ENCODE results near the gene NPB. TPM values are rescaled to one million over a fixed set of nuclear protein-coding genes. Genes with fewer than 3 reads are reported as not detected.

NPB gene
- total and polyA plus RNA-seq, 12 donors: 0.07 to 2.5 (median 0.35) TPM; not detected in 4

DNA sequence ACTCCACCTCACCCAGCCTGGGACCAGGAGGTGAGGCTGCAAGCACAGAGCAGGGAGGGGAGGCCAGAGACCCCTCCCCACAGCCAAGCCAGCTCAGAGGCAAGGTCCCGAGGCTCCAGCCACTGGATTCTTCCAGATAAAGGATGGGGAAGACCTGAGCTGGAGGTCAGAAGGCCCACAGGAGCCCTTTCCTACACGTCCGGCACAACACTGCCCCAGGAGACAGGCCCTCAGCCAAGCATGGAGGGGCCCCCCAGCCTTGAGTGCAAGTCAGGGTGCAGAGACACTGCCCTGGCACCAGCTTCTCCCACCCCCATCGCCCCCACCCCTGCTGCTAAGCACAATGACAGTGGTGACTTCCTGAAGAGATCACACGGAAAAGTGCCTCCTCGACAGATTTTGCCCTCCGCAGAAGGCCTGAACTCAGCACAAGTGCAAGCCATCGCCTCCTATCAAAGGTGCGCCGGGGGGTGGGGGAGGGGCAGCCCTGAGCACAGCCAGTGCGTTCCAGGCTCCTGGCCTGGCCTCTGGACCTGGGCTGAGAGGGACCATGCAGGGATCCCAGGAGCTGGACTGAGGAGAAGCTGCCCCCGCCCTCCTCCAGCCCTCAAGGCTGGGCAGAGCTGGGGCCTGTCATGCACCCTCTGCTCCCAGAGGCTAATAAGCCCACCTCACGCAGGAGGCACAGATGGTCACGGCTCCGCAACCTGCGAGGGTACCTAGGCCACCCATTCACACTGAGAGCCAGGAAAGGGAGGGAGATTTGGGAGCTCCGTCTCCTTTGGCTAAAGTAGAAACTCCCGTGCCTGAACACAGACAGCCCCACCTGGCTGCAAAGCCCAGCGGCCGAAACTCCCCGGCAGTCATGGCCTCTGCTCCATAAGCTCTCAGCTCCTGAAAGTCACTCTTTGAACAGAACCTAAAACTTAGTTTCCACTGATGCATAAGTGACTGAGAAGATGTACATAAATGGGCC is 22.8 kb downstream of the NPB start:
- intact Hi-C loops (cut with DNase I): no loop called here
- Histone ChIP-seq H3K4me3 (no peak overlapping the region), H3K27ac (peak overlapping the region; percentile 21 to 85 (median 63)), H3K4me1 (replicated peaks in 1 of 2) (peaks cover 39 to 53% of the 10 kb centered on the region in 2 donors), H3K36me3 (replicated peaks in 1 of 2) (peaks cover 0 to 17% of the 10 kb centered on the region in 2 donors), H3K27me3 (no peaks in the 10 kb centered on the region), H3K9me3 (replicated peaks in 1 of 3) (no peaks in the 10 kb centered on the region)
- 53 to 75% (median 66%) methylated on average over 3 to 21 of the region's 21 CpGs for WGBS, 4 donors
- DNase-seq: peak in 1 of 7 donors; percentile 23
- TF ChIP-seq POLR2A (IDR thresholded peaks at IDR 0.05): no peak
- TF ChIP-seq, protein P1, sequence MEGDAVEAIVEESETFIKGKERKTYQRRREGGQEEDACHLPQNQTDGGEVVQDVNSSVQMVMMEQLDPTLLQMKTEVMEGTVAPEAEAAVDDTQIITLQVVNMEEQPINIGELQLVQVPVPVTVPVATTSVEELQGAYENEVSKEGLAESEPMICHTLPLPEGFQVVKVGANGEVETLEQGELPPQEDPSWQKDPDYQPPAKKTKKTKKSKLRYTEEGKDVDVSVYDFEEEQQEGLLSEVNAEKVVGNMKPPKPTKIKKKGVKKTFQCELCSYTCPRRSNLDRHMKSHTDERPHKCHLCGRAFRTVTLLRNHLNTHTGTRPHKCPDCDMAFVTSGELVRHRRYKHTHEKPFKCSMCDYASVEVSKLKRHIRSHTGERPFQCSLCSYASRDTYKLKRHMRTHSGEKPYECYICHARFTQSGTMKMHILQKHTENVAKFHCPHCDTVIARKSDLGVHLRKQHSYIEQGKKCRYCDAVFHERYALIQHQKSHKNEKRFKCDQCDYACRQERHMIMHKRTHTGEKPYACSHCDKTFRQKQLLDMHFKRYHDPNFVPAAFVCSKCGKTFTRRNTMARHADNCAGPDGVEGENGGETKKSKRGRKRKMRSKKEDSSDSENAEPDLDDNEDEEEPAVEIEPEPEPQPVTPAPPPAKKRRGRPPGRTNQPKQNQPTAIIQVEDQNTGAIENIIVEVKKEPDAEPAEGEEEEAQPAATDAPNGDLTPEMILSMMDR (IDR thresholded peaks at IDR 0.05): no peak

DNA sequence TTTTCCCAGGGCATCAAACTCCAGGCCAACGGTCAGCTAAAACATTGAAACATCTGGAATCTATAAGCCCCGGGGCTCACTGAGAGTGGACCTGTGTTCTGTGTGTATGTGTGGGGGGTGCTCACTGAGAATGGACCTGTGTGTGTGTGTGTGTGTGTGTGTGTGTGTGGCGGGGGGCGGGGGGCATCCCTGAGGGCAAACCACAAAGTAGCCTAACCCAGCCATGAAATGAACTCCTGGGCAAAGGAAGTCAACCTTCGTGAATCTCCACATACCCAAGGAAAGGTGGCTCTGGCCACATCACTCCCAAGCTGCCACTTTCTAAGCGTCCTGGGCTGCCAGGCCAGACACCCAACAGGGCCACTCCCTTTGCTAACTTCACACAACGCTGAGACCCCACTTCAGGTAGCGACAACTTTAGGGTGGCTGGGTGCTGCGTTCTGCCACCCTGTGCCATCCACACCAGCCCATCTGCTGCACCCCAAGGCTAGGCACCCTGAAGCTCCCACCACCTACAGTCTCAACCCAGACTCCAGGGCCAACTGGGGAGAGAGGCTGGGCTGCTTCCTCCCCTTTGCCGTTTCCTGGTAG is 23.9 kb downstream of the NPB start:
- WGBS, 4 donors: 52 to 58% (median 57%) methylated on average over 6 to 10 of the region's 10 CpGs
- intact Hi-C loops (cut with DNase I): no loop called here
- H3K27me3 ChIP-seq: no peaks in the 10 kb centered on the region
- peak overlapping the region; percentile 91 to 99 (median 95) for H3K27ac ChIP-seq
- H3K4me3 ChIP-seq: peak overlapping the region in 2 of 4 donors; percentile 89 to 100
- peaks cover 39 to 47% of the 10 kb centered on the region in 2 donors for H3K4me1 ChIP-seq (replicated peaks in 1 of 2)
- H3K36me3 ChIP-seq (replicated peaks in 1 of 2): peaks cover 0 to 14% of the 10 kb centered on the region in 2 donors
- TF ChIP-seq, protein P1 (IDR thresholded peaks at IDR 0.05): no peak
- no peak for TF ChIP-seq POLR2A (IDR thresholded peaks at IDR 0.05)
- no peak for DNase-seq
- H3K9me3 ChIP-seq (replicated peaks in 1 of 3): no peaks in the 10 kb centered on the region

DNA sequence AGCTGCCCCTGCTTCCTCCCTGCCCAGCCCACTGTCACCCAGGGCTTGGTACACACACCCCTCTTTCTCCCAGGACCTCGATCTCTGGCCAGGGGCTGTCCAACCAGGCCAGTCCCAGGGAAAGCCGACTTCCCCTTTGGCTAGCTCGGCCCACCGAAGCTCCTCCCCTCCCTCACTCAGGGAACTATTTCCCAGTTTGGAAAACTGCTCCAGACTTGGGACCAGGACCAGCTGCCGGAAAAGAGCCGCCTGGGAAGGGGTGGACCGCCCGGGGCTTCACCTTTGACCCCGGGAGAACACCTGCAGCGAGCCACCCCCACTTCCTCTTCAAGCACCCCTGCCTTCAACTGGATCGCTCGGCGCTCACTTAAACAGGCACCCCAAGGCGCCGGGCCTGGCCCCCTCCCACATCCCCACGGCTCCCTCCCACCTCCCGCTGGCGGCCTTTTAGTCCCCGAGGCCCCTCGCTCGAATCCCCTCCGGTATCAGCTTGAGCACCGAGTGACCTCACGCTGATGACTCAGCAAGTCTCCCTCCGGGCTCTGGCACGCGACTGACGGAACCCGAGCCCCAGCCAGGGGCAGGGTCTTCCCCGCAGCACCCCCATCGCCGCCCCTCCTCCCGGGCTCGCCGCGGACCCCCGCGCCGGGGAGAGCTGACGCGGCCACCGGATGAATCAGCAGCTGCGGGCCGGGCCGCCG is 24.6 kb downstream of the NPB start:
- peak; percentile 32 to 65 for TF ChIP-seq POLR2A (IDR thresholded peaks at IDR 0.05)
- TF ChIP-seq, protein P1 (IDR thresholded peaks at IDR 0.05): peak in 1 of 6 experiments; percentile 8
- H3K36me3 ChIP-seq (replicated peaks in 1 of 2): peaks cover 0 to 12% of the 10 kb centered on the region in 2 donors
- H3K9me3 ChIP-seq (replicated peaks in 1 of 3): no peaks in the 10 kb centered on the region
- no peaks in the 10 kb centered on the region for H3K27me3 ChIP-seq
- 0 to 1% (median 1%) methylated on average over 21 to 46 of the region's 46 CpGs for WGBS, 4 donors
- peak; percentile 72 to 90 (median 85) for DNase-seq
- peaks cover 39 to 46% of the 10 kb centered on the region in 2 donors for H3K4me1 ChIP-seq (replicated peaks in 1 of 2)
- intact Hi-C loops (cut with DNase I): no loop called here
- peak overlapping the region; percentile 91 to 99 (median 95) for H3K27ac ChIP-seq
- peak overlapping the region; percentile 37 to 100 (median 78) for H3K4me3 ChIP-seq

All from adrenal gland (tissue), 12 donors.